ENCODE measurements around the gene CCDC174. TPM values are rescaled to one million over a fixed set of nuclear protein-coding genes. Genes with fewer than 3 reads are reported as not detected.

CCDC174 gene
- total RNA-seq, 1 donor from 2014 or later = 6.4 TPM

- no peak for DNase-seq (ENCODE audit: low read depth, low spot score)
These were observed 50.1 kb downstream of the CCDC174 start for GRCh38 chr3:14701676-14702075.

GRCh38 chr3:14703128-14703750, 51.7 kb downstream of the CCDC174 start:
- no peak for DNase-seq (ENCODE audit: low read depth, low spot score)

- DNase-seq (ENCODE audit: low read depth, low spot score) = no peak
These were observed 52.2 kb downstream of the CCDC174 start for GRCh38 chr3:14703791-14704190.

- DNase-seq (ENCODE audit: low read depth, low spot score) = no peak
These were observed 54.5 kb downstream of the CCDC174 start for GRCh38 chr3:14706096-14706495.

- DNase-seq (ENCODE audit: low read depth, low spot score) = no peak
These were observed 65.0 kb downstream of the CCDC174 start for GRCh38 chr3:14716591-14716990.

GRCh38 chr3:14717307-14717706, 65.7 kb downstream of the CCDC174 start:
- DNase-seq (ENCODE audit: low read depth, low spot score) = no peak

GRCh38 chr3:14718539-14718938, 67.0 kb downstream of the CCDC174 start:
- no peak for DNase-seq (ENCODE audit: low read depth, low spot score)

GRCh38 chr3:14719006-14719405, 67.4 kb downstream of the CCDC174 start:
- DNase-seq (ENCODE audit: low read depth, low spot score) = no peak

GRCh38 chr3:14721126-14721864, 69.7 kb downstream of the CCDC174 start:
- no peak for DNase-seq (ENCODE audit: low read depth, low spot score)

Other genes with a start within 250 kb of the CCDC174 start
- 22.3 and 28.8 TPM in 2 replicates for gene SLC6A6, start 249.2 kb upstream of the CCDC174 start, total RNA-seq
- 0.04 TPM in 1 of 2 replicates, not detected in the other for gene GRIP2, start 111.4 kb upstream of the CCDC174 start, total RNA-seq
- gene C3orf20, start 23.4 kb downstream of the CCDC174 start, total RNA-seq = not detected in 2 replicates
- 79.7 and 84.3 TPM in 2 replicates for gene FGD5, start 167.2 kb downstream of the CCDC174 start, total RNA-seq

Measured in pulmonary artery endothelial cell (primary cell).